ENCODE data around the gene BANF2.
"Not testable (repeated sequence)": the region's sequence is repeated elsewhere in the genome, so short reads cannot be mapped to it uniquely, and the experiment has no call there.

Gene BANF2

GRCh38 chr20:17683218-17684076 lies 16.3 kb upstream of the BANF2 start:
- DNase-seq, result no peak

DNA sequence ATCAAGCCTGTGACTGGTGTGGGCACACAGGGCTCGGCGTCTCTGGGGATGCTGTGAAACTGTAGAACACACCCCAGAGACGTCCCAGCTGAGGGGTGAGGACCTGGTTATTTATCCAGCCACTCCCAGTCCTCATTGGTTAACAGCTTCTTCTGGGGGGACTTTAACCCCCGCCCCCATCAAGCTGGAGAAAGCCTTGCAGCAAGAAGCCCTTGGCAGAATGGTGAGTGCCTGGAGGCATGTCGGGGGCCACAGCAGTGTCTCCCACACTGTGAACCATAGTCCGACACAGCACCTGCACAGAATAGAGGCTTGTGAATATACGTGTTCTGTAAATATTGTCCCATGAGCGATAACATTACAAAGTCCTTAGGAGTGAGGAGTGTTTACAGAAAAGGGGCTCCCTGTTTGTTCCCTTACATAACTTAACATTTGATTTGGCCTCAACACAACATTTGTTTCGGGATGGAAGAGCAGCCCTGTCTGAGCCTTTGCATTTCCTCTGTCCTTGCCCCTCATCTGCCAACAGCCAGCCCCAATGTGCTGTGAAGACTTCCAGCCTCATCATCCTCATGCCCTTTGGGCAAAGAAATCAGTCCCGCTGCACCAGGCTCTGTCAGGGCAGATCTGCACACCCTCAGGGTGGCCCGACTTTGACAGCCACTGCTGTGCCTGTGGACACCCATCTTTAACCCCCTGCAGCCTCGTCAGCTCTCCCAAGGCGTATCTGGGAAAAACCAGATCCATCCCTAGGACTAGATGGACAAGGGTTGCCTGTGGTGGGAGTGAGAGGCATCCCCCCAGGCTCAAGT lies 15.5 kb upstream of the BANF2 start:
- DNase-seq, result no peak

- no peak for DNase-seq
Measured at GRCh38 chr20:17685168-17685567, 14.6 kb upstream of the BANF2 start.

- no peak for DNase-seq
Measured at GRCh38 chr20:17687800-17688199, 12.0 kb upstream of the BANF2 start.

DNA sequence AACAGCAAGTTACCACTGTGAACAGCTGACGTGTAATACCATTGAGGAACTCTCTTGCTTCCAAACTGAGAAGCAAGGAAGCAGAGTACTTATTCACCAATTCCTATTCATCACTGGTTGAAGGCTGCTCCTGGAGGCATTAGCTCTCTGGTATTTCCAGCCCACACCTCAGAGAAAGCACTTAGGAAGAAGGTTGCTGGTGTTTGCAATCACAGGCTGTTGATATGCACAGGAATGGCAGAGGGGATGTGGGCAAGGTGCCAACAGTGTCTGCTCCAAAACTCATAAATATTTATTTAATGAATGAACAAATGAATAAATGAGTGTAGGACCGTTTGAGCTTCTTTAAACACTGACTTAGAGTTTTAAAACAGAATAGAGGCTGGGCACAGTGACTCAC lies 10.8 kb upstream of the BANF2 start:
- DNase-seq, result peak in 1 of 3 donors; percentile 24

- no peak for DNase-seq
Measured at GRCh38 chr20:17690144-17690543, 9.6 kb upstream of the BANF2 start.

- peak in 1 of 3 donors; percentile 17 for DNase-seq
Measured at GRCh38 chr20:17691758-17692157, 8.0 kb upstream of the BANF2 start.

DNA sequence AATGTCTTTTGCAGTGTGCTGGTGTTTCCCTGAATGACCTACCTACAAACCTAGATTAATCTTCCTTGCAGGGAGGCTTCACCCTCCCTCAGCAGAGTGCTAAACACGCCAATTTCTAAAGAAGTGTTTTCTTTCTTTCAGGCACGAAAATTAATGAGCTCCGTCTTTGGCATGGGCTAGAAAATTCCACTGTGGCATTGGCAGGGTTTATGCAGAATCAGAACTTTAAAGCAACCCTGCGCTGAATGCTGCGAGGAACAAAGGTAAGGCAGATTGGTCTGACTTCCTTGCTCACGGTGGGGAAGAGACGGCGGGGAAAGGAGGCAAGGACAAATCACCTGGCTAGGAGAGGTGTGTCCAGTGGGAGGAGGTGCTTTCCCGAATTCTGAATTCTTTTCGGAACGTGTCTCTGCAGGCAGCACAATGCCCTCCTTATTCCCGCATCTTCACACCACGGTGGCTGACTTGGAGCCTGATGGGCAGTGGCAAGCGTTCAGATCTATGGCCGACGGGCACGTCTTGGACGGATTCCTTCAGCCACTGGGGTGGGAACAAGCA lies 6.2 kb upstream of the BANF2 start:
- no peak for DNase-seq

DNA sequence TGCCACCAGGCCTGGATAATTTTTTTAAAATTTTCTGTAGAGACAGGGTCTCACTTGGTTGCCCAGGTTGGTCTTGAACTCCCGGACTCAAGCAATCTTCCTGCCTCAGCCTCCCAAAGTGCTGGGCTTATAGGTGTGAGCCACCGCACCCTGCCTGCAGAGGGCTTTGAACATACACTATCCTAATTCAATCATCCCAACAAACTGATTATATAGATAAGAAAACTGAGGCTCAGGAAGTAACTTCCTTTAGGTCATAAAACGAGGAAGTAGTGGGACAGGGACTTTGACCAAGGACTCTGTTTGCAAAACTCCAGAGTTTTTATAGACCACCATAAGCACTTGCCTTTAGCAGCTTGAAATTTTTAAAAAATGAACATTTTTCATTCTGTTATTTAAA lies 5.0 kb upstream of the BANF2 start:
- no peak for DNase-seq

DNA sequence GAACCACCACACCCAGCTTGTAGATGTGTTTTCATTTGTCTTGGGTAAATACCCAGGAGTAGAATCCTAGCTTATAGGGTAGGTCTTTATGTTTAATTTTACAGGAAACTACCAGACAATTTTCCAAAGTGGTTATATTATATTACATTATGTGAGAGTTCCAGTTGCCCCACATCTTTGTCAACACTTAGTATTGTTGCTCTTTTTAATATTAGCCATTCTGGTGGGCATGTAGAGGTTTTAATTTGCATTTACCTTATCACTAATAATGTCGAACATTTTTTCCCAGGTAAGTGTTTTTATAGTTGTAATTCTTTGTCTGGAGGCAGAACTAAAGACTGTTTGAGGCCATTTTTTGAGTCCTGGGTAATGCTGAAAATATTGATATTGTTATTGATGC lies 3.5 kb upstream of the BANF2 start:
- no peak for DNase-seq

- DNase-seq, result no peak
Measured at GRCh38 chr20:17697171-17697570, 2.6 kb upstream of the BANF2 start.

DNA sequence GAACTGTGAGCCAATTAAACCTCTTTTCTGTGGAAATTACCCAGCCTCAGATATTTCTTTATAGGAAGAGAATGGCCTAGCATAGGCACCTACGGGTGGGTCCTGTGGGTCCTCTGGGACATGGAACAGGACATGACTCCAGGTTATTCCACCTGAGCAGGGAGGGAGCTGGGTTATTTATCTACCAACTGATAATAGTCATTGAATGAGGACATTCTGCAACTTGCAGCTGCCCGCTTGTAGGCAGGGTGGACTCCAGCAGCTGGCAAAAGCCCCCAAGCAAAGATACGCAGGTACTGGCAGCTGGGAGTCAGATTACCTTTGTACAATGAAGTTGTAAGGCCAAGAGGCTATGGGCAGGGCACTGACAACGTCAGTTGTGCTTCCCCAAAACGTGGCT lies 1.4 kb upstream of the BANF2 start:
- no peak for DNase-seq

DNA sequence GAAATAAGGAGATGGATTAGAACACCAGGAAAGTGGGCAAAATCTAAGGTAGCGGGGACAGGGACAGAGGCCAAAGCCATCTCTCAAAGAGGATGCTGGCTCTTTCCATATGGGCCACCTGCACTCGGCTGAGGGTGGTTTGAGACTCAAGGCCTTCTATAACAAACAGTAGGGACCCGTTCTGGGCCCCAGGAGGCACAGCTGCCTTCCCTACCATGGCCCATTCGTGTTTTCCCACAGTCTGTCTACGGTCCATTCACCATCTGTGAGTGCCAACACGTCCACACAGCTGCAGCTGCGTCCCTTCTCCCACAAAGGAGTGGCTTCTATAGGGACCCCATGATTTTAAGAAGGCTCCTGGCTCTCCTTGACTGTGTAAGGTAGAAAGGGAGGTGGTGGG lies 871 bp downstream of the BANF2 start:
- no peak for DNase-seq

- no peak for DNase-seq
Measured at GRCh38 chr20:17701826-17702225, 2.1 kb downstream of the BANF2 start.

- no peak for DNase-seq
Measured at GRCh38 chr20:17704589-17705317, 5.0 kb downstream of the BANF2 start.

GRCh38 chr20:17705916-17706315 lies 6.2 kb downstream of the BANF2 start:
- no peak for DNase-seq

- no peak for DNase-seq
Measured at GRCh38 chr20:17706632-17707031, 6.9 kb downstream of the BANF2 start.

- not testable (repeated sequence) for DNase-seq
Measured at GRCh38 chr20:17707951-17708350, 8.2 kb downstream of the BANF2 start.

DNA sequence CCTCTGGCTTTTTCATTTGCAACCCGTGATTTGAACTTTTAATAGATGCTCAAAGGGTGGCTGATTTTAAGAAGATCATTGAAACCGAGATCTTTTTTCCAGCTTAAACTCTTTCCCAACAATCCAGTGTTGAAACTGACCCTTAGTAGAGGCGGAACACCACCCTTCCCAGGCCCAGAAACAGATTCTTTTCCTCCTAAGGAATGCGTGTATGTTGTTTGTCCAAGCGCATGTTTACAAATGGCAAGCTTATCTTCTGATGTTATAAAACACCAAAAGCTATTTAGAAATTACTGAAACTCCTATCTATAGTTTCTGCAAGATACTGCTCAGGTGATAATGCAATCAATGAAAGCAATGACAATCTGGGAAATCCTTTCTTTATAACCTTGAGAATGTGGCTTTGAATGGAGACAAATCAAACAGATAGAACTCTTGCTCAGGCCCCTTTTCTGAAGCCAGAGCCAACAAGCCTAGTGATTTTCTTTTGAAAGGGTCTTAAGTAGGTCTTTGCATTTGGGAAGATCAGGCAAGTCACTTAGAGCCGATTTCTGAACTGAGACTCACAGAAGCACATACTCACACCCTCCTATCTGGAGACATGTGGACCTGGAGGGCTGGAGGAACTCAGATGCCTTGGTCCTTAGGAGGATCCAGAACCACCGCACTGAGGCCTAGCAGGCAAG lies 9.1 kb downstream of the BANF2 start:
- no peak for DNase-seq

DNA sequence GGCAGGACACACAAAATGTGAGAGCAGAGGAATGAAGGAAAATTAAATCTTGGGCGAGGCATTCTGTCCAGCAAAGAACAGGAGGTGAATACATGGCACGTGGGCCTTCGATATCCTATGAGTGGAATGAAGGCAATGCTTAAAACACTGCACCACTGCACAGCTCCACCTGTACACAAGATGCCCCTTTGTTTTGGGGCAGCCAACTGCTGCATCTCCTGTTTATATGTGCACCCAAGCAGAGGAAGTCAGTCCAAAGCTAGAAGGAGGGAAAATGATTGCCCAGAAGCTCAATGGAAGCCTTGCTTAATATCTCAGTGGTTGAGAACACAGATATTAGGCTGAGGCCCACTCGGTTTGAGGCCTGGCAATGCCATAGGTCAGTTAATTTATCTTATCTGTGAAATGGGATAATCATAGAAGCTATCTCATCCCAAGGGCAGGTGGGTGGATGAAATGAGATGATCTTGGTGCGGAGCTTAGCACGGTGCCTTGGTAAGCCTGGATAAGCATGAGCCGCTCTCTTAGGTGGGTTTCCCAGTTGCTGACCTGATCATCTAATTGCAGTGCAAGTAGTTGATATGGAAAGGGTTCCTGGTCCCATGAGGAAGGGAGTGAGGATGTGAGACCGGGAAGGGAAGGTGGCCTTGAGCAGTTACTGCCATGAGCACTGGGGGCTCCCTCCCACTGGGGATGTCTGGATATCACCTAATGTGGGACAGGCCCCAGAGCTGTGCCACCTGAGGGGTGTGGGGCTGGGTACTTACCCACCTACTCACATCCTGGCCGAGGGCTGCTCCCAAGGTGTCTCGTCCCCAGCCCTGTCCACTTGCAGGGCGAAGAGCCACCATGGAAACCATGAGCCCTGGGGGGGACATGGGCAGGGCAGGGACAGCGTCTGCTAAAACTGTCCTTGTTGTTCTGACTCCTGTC lies 9.9 kb downstream of the BANF2 start:
- DNase-seq, result no peak
